GM23338 (cell line): ENCODE results near the gene SFRP5. TPM values are rescaled to one million over a fixed set of nuclear protein-coding genes. Genes with fewer than 3 reads are reported as not detected.
A peak's percentile ranks its signal among the peaks of the same experiment; 100 is the strongest.

ENCODE experiments used
- ATAC-seq: fragments of 200-7000 bp; cut with Tn5 transposase; 3 replicates; pipeline ENCODE4 v1.9.1; 2020
- DNase-seq: peaks from one replicate; pipeline ENCODE4 v3.0.0-alpha.2; 2015; ENCODE audit warnings: low spot score
- H2AFZ ChIP-seq: fragments of 200-600 bp; sonication (generic); 2 replicates; pipeline ENCODE4 v1.8.0; 2016; ENCODE audit warnings: antibody characterized with exemption, mild to moderate bottlenecking, moderate library complexity
- H3F3A ChIP-seq: fragments of 200-600 bp; sonication (generic); replicated peaks from 2 replicates; pipeline ENCODE4 v1.8.0; 2017; ENCODE audit warnings: antibody characterized with exemption, mixed run types, low read depth
- H3K27ac ChIP-seq: fragments of 200-600 bp; sonication (generic); 2 replicates; pipeline ENCODE4 v1.6.1; 2016; ENCODE audit warnings: low read depth
- H3K27me3 ChIP-seq: fragments of 200-600 bp; sonication (generic); 2 replicates; pipeline ENCODE4 v1.8.0; 2016; ENCODE audit warnings: mild to moderate bottlenecking, mixed run types, moderate library complexity; ENCODE audit not compliant: insufficient read depth
- H3K36me3 ChIP-seq: fragments of 200-600 bp; sonication (generic); 2 replicates; pipeline ENCODE4 v1.8.0; 2016; ENCODE audit warnings: mild to moderate bottlenecking; ENCODE audit not compliant: insufficient read depth
- H3K4me1 ChIP-seq: fragments of 200-600 bp; sonication (generic); 2 replicates; pipeline ENCODE4 v1.8.0; 2016; ENCODE audit warnings: mild to moderate bottlenecking, moderate library complexity; ENCODE audit not compliant: insufficient read depth
- H3K4me2 ChIP-seq: fragments of 200-600 bp; sonication (generic); 2 replicates; pipeline ENCODE4 v1.7.1; 2017; ENCODE audit warnings: mixed run types
- H3K4me3 ChIP-seq: fragments of 200-600 bp; sonication (generic); 2 replicates; pipeline ENCODE4 v1.6.1; 2016; ENCODE audit warnings: mixed run types
- H3K79me2 ChIP-seq: fragments of 200-600 bp; sonication (generic); replicated peaks from 2 replicates; pipeline ENCODE4 v1.8.0; 2017; ENCODE audit warnings: mild to moderate bottlenecking; ENCODE audit not compliant: insufficient read depth
- H3K9me2 ChIP-seq: fragments of 200-600 bp; sonication (generic); 2 replicates; pipeline ENCODE4 v1.8.0; 2017; ENCODE audit not compliant: insufficient read depth
- H4K20me1 ChIP-seq: fragments of 200-600 bp; sonication (generic); replicated peaks from 2 replicates; pipeline ENCODE4 v1.8.0; 2017; ENCODE audit warnings: mild to moderate bottlenecking; ENCODE audit not compliant: insufficient read depth
- H3K27ac Mint-ChIP-seq: 2 replicates; pipeline ENCODE4 v1.8.0; 2020; ENCODE audit warnings: inconsistent platforms, mild to moderate bottlenecking, moderate library complexity, mixed read lengths
- H3K27me3 Mint-ChIP-seq: 3 replicates; pipeline ENCODE4 v1.8.0; 2022; ENCODE audit warnings: low read depth, mild to moderate bottlenecking, moderate library complexity, mixed read lengths, inconsistent platforms; ENCODE audit not compliant: insufficient read depth, poor library complexity
- H3K36me3 Mint-ChIP-seq: 3 replicates; pipeline ENCODE4 v1.8.0; 2021; ENCODE audit warnings: low read depth, mild to moderate bottlenecking, inconsistent platforms, moderate library complexity, mixed read lengths
- H3K4me1 Mint-ChIP-seq: 3 replicates; pipeline ENCODE4 v1.8.0; 2020; ENCODE audit warnings: mild to moderate bottlenecking, inconsistent platforms, mixed read lengths
- H3K4me3 Mint-ChIP-seq: 3 replicates; pipeline ENCODE4 v1.8.0; 2021; ENCODE audit warnings: moderate library complexity, mild to moderate bottlenecking, inconsistent platforms, mixed read lengths
- H3K9me3 Mint-ChIP-seq: 3 replicates; pipeline ENCODE4 v1.8.0; 2020; ENCODE audit warnings: moderate library complexity, mild to moderate bottlenecking, inconsistent platforms, mixed read lengths
- CREB1 ChIP-seq: fragments of 250-450 bp; sonication (Bioruptor Pico); IDR thresholded peaks from 2 replicates; pipeline ENCODE4 v1.5.0; 2020; ENCODE audit warnings: low read depth, mild to moderate bottlenecking, moderate library complexity
- EZH2 ChIP-seq: fragments of 200-600 bp; sonication (generic); IDR thresholded peaks from one replicate; pipeline ENCODE4 v1.8.0; 2017; ENCODE audit warnings: antibody characterized with exemption, mild to moderate bottlenecking, low read depth; ENCODE audit not compliant: unreplicated experiment
- EZH2phosphoT487 ChIP-seq: fragments of 200-600 bp; sonication (generic); IDR thresholded peaks from one replicate; pipeline ENCODE4 v1.8.1; 2018; ENCODE audit warnings: antibody characterized with exemption; ENCODE audit not compliant: unreplicated experiment
- JUNB ChIP-seq: IDR thresholded peaks from one replicate; pipeline ENCODE4 v1.6.1; 2016; ENCODE audit warnings: antibody characterized with exemption; ENCODE audit not compliant: unreplicated experiment
- NANOG ChIP-seq: IDR thresholded peaks from 2 replicates; pipeline ENCODE4 v1.6.1; 2016; ENCODE audit warnings: antibody characterized with exemption, borderline replicate concordance
- POLR2AphosphoS5 ChIP-seq: IDR thresholded peaks from 2 replicates; pipeline ENCODE4 v1.6.1; 2016; ENCODE audit warnings: antibody characterized with exemption, low read depth
- REST ChIP-seq: IDR thresholded peaks from one replicate; pipeline ENCODE4 v1.6.1; 2018; ENCODE audit warnings: antibody characterized with exemption; ENCODE audit not compliant: unreplicated experiment
- STAT1 ChIP-seq: IDR thresholded peaks from one replicate; pipeline ENCODE4 v1.6.1; 2016; ENCODE audit warnings: antibody characterized with exemption; ENCODE audit not compliant: unreplicated experiment
- ZNF114 ChIP-seq: fragments of 250-450 bp; sonication (Bioruptor Pico); IDR thresholded peaks from 2 replicates; pipeline ENCODE4 v1.5.0; 2020; ENCODE audit warnings: mild to moderate bottlenecking, moderate library complexity
- ZNF331 ChIP-seq: fragments of 250-450 bp; sonication (Bioruptor Pico); IDR thresholded peaks from 2 replicates; pipeline ENCODE4 v1.5.0; 2020; ENCODE audit warnings: low read depth, mild to moderate bottlenecking, moderate library complexity
- polyA plus RNA-seq: library from polyadenylated mRNA; unstranded; fragments of >200 nt; fragmentation: Nextera tagmentation; extraction: Ambion mirVana; gene quantifications from 2 replicates; pipeline ENCODE4 v1.2.1, GENCODE V29; 2016
- total RNA-seq: library from RNA; depleted of rRNA; stranded (reverse); fragments of >200 nt; shearing (Covaris generic); gene quantifications from 2 replicates; pipeline ENCODE4 v1.2.3, GENCODE V29; 2014
- TF ChIP-seq, protein P1 (sequence below): IDR thresholded peaks from 2 replicates; pipeline ENCODE4 v1.6.1; 2016; ENCODE audit warnings: antibody characterized with exemption

Gene SFRP5
- total and polyA plus RNA-seq, 2 experiments from 2014 or later = 2.4 to 3.5 TPM

- Histone ChIP-seq H4K20me1 (no peaks in the 10 kb centered on the region), H3F3A (0 out of 2 replicates have a peak, but pooled peaks cover 3% of the 10 kb centered on the region), H2AFZ (no peak overlapping the region; the same call in 1 of the 2 replicates), H3K4me1 (no peaks in the 10 kb centered on the region; the same call in 1 of the 2 replicates), H3K79me2 (no peaks in the 10 kb centered on the region), H3K27ac (no peak overlapping the region), H3K4me2 (peak overlapping the region; percentile 8), H3K27me3 (no peaks in the 10 kb centered on the region), H3K36me3 (no peaks in the 10 kb centered on the region), H3K9me2 (no peaks in the 10 kb centered on the region), H3K4me3 (no peak overlapping the region)
- Mint-ChIP-seq H3K4me3 (no peak overlapping the region), H3K36me3 (no peaks in the 10 kb centered on the region), H3K27me3 (peaks cover 7% of the 10 kb centered on the region), H3K9me3 (no peaks in the 10 kb centered on the region), H3K4me1 (peaks cover 16% of the 10 kb centered on the region), H3K27ac (no peak overlapping the region)
- TF ChIP-seq EZH2phosphoT487 = no peak
- TF ChIP-seq ZNF331 = no peak
- TF ChIP-seq JUNB = no peak
- TF ChIP-seq NANOG = no peak
- no peak for TF ChIP-seq REST
- no peak for TF ChIP-seq CREB1
- TF ChIP-seq EZH2 = no peak
- no peak for TF ChIP-seq ZNF114 (CRISPR knock-in tag)
- no peak for TF ChIP-seq STAT1
- peak; percentile 35 for DNase-seq
- peak; percentile 71 for ATAC-seq
Measured at GRCh38 chr10:97805949-97806348, 34.1 kb upstream of the SFRP5 start.

DNA sequence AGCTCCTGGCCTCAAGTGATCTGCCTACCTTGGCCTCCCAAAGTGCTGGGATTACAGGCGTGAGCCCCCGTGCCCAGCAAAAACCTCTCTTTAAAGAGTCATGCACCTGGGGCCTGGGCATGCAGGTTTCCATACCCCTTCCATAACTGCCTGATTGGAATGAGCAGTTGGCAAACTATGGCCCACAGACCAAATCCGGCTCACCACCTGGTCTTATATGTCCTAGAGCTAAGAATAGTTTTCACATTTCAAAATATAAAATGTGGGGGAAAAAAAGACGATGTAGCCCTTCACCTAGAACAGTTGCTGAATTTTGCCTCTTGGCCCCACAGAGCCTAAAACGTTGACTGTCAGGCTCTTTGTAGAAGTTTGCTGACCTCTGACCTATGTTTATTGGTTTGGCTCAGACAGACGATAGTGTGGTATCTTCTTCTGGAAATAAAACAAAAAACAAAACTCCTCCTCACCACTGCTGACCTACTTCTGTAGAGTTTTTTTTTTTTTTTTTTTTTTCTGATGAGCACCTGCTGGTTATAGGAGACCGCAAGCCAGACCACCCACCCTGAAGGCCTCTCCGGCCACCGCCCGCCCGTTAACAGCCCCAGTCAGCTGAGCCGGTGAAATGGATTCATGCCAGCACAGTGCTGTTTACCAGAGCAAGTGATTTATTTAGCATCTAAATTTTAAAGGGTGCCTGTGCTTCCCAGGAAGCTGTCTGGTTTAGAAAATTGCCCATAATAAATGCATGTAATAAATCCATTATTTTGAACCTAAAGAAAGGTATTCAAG is 33.5 kb upstream of the SFRP5 start:
- H3K9me3 Mint-ChIP-seq = no peaks in the 10 kb centered on the region
- DNase-seq (peak; percentile 57), ATAC-seq (peak; percentile 90)
- H3F3A ChIP-seq = 0 out of 2 replicates have a peak, but pooled peaks cover 3% of the 10 kb centered on the region
- no peak overlapping the region for H3K4me3 ChIP-seq
- no peaks in the 10 kb centered on the region for H3K9me2 ChIP-seq
- H3K4me1 ChIP-seq = no peaks in the 10 kb centered on the region; the same call in 1 of the 2 replicates
- no peak overlapping the region for H2AFZ ChIP-seq
- H3K36me3 ChIP-seq = no peaks in the 10 kb centered on the region
- peaks cover 9% of the 10 kb centered on the region for H3K27me3 Mint-ChIP-seq
- H3K4me2 ChIP-seq = peak overlapping the region; percentile 8
- no peaks in the 10 kb centered on the region for H3K27me3 ChIP-seq
- H3K79me2 ChIP-seq = no peaks in the 10 kb centered on the region
- no peaks in the 10 kb centered on the region for H4K20me1 ChIP-seq
- H3K36me3 Mint-ChIP-seq = no peaks in the 10 kb centered on the region
- no peak overlapping the region for H3K27ac Mint-ChIP-seq
- no peak overlapping the region for H3K27ac ChIP-seq
- H3K4me1 Mint-ChIP-seq = peaks cover 16% of the 10 kb centered on the region
- no peak overlapping the region for H3K4me3 Mint-ChIP-seq
- TF ChIP-seq, protein P1, sequence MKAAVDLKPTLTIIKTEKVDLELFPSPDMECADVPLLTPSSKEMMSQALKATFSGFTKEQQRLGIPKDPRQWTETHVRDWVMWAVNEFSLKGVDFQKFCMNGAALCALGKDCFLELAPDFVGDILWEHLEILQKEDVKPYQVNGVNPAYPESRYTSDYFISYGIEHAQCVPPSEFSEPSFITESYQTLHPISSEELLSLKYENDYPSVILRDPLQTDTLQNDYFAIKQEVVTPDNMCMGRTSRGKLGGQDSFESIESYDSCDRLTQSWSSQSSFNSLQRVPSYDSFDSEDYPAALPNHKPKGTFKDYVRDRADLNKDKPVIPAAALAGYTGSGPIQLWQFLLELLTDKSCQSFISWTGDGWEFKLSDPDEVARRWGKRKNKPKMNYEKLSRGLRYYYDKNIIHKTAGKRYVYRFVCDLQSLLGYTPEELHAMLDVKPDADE = no peak
- TF ChIP-seq ZNF114 (CRISPR knock-in tag) (no peak), REST (no peak), POLR2AphosphoS5 (no peak)
